Measurements from ENCODE around the gene LONP1.

DNA sequence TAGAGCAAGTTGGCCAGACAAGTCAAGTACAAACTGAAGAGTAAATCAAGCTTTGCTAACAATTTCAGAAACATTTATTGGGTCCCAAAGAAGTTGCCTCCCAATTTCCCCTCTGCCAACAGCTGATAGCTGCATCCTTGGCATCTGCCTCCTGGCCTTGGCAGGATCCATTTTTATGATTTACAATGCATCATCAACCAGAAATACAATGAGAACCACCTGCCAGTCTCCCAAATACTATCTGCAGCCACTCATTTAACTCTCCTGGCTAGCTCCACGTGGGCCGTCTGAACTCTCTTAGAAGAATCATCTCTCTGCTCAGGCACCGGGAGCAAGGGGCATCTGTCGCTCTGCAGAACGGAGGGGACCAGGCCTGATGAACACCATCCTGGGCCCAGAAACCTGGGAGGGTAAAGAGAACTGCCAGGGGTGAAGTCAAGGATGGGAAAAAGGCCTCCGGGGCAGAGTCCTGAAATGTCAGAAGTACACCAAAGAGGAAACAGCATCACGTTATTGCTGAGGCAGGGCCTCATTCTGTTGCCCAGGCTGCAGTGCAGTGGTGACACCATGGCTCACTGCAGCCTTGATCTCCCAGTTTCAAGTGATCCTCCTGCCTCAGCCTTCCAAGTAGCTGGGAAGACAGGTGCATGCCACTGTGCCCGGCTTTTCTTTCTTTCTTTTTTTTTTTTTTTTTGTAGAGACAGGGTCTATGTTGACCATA is 2.6 kb downstream of the LONP1 start:
- TF ChIP-seq, protein P1, sequence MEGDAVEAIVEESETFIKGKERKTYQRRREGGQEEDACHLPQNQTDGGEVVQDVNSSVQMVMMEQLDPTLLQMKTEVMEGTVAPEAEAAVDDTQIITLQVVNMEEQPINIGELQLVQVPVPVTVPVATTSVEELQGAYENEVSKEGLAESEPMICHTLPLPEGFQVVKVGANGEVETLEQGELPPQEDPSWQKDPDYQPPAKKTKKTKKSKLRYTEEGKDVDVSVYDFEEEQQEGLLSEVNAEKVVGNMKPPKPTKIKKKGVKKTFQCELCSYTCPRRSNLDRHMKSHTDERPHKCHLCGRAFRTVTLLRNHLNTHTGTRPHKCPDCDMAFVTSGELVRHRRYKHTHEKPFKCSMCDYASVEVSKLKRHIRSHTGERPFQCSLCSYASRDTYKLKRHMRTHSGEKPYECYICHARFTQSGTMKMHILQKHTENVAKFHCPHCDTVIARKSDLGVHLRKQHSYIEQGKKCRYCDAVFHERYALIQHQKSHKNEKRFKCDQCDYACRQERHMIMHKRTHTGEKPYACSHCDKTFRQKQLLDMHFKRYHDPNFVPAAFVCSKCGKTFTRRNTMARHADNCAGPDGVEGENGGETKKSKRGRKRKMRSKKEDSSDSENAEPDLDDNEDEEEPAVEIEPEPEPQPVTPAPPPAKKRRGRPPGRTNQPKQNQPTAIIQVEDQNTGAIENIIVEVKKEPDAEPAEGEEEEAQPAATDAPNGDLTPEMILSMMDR (IDR thresholded peaks at IDR 0.05): no peak
- TF ChIP-seq POLR2A (IDR thresholded peaks at IDR 0.05): no peak

Measured in Peyer's patch (tissue), 4 donors.